HG03521 (cell line): ENCODE measurements around the gene PSEN1.

Source experiments
- ATAC-seq: cut with Tn5 transposase; IDR thresholded peaks from one replicate; pipeline ENCODE4 v1.9.1; 2021; ENCODE audit warnings: mild to moderate bottlenecking, moderate library complexity; ENCODE audit not compliant: unreplicated experiment

Gene PSEN1

GRCh38 chr14:73266317-73266716, 130.0 kb downstream of the PSEN1 start:
- no peak for ATAC-seq

- no peak for ATAC-seq
Measured at GRCh38 chr14:73267474-73267873, 131.2 kb downstream of the PSEN1 start.

- ATAC-seq: no peak
Measured at GRCh38 chr14:73269729-73270531, 133.6 kb downstream of the PSEN1 start.

GRCh38 chr14:73272393-73272792, 136.1 kb downstream of the PSEN1 start:
- no peak for ATAC-seq
